CD4-positive, alpha-beta T cell (primary cell): ENCODE measurements around the gene KDSR. TPM values are rescaled to one million over a fixed set of nuclear protein-coding genes. Genes with fewer than 3 reads are reported as not detected.

Source experiments
- ATAC-seq: fragments of 200-7000 bp; cut with Tn5 transposase; one replicate; pipeline ENCODE4 v1.10.0; 2022; ENCODE audit warnings: mild to moderate bottlenecking; ENCODE audit not compliant: poor library complexity
- CTCF ChIA-PET: fragments of 350-600 bp; sonication (Branson Sonifier 250); formaldehyde crosslinking; loops from one replicate; lab custom pipeline; 2021; ENCODE audit warnings: antibody characterized with exemption, inconsistent platforms; lab: Charles Lee
- POLR2A ChIA-PET: fragments of 350-600 bp; sonication (Branson Sonifier 250); formaldehyde crosslinking; loops from one replicate; lab custom pipeline; 2021; ENCODE audit warnings: antibody characterized with exemption, inconsistent platforms; lab: Charles Lee
- DNase-seq, 14 experiments: peaks; one replicate each; pipeline ENCODE4 v3.0.0-alpha.2; 2013 to 2020; ENCODE audit warnings: mixed read lengths in 2 of 14
- H3K27ac ChIP-seq, 2 donors: one replicate each; pipeline versions ENCODE4 v1.5.1 to v1.7.0; 2013; ENCODE audit warnings: low read length in 2 of 2, low read depth in 1 of 2, mild to moderate bottlenecking in 1 of 2
- H3K27me3 ChIP-seq, 2 experiments: 1 replicate in 1 of 2; 2 replicates in 1 of 2; pipeline versions ENCODE4 v1.6.1 to v1.7.0; 2013; ENCODE audit warnings: low read length in 2 of 2, control low read depth in 1 of 2, mild to moderate bottlenecking in 1 of 2, moderate library complexity in 1 of 2; ENCODE audit not compliant: insufficient read depth in 2 of 2, control insufficient read depth in 1 of 2
- H3K36me3 ChIP-seq: one replicate; pipeline ENCODE4 v1.6.1; 2013; ENCODE audit warnings: low read length, control low read depth; ENCODE audit not compliant: insufficient read depth
- H3K4me1 ChIP-seq: one replicate; pipeline ENCODE4 v1.6.1; 2013; ENCODE audit warnings: low read length, control low read depth; ENCODE audit not compliant: insufficient read depth
- H3K4me3 ChIP-seq: one replicate; pipeline ENCODE4 v1.5.1; 2013; ENCODE audit warnings: mild to moderate bottlenecking, low read length, moderate library complexity
- H3K9me3 ChIP-seq, 2 experiments: 1 replicate in 1 of 2; 2 replicates in 1 of 2; pipeline versions ENCODE4 v1.6.1 to v1.7.0; 2013; ENCODE audit warnings: low read length in 2 of 2, mild to moderate bottlenecking in 2 of 2, control low read depth in 1 of 2, moderate library complexity in 1 of 2; ENCODE audit not compliant: control insufficient read depth in 1 of 2, insufficient read depth in 1 of 2
- H3K27ac Mint-ChIP-seq: one replicate; pipeline ENCODE4 v1.8.0; 2020; ENCODE audit warnings: mixed read lengths
- H3K27me3 Mint-ChIP-seq: one replicate; pipeline ENCODE4 v1.8.0; 2021; ENCODE audit warnings: mixed read lengths
- H3K36me3 Mint-ChIP-seq: one replicate; pipeline ENCODE4 v1.8.0; 2021; ENCODE audit warnings: low read depth, mixed read lengths
- H3K4me1 Mint-ChIP-seq: one replicate; pipeline ENCODE4 v1.8.0; 2021; ENCODE audit warnings: low read depth, mixed read lengths
- H3K4me3 Mint-ChIP-seq: one replicate; pipeline ENCODE4 v1.8.0; 2020; ENCODE audit warnings: mild to moderate bottlenecking, mixed read lengths
- H3K9me3 Mint-ChIP-seq: one replicate; pipeline ENCODE4 v1.8.0; 2020; ENCODE audit warnings: mixed read lengths
- CTCF ChIP-seq: fragments of 200-600 bp; IDR thresholded peaks from one replicate; pipeline ENCODE4 v1.8.0; 2022; ENCODE audit warnings: antibody characterized with exemption, mild to moderate bottlenecking
- intact Hi-C, 2 experiments: fragments of 100-400 bp; cut with DNase I in 1 of 2; cut with micrococcal nuclease in 1 of 2; formaldehyde crosslinking; loops; one replicate each; pipeline versions ENCODE4 v1.15.1 to v1.9.0; 2023 to 2025; cut with DNase I, micrococcal nuclease
- total RNA-seq, 174 experiments: library from RNA in 2 of 174; stranded (reverse) in 2 of 174; gene quantifications; one replicate each; pipeline ENCODE4 v1.2.3 and lab custom pipeline; 2021 to 2026

The KDSR gene
- total RNA-seq, 2 experiments from 2014 or later, result 21.1 to 23.5 TPM

GRCh38 chr18:63307551-63308200 is 59.3 kb downstream of the KDSR start:
- POLR2A ChIA-PET, result interaction anchor here (1.3 to 6.0 kb wide), 4 partner anchors 9 to 150 kb away, joined by 3 to 30 read pairs (median 10); partner anchors contain the start of gene BCL2
- CTCF ChIA-PET, result interaction anchor here (1.1 to 3.6 kb wide), 2 partner anchors 11 to 121 kb away, joined by 4 to 25 read pairs; partner anchors contain the start of gene BCL2
- H3K4me3 ChIP-seq, result no peak overlapping the region
- no peaks in the 10 kb centered on the region for H3K9me3 ChIP-seq
- H3K4me1 Mint-ChIP-seq, result peaks cover 88% of the 10 kb centered on the region
- ATAC-seq (no peak), DNase-seq (no peak)
- H3K4me3 Mint-ChIP-seq, result no peak overlapping the region
- H3K27me3 ChIP-seq, result no peaks in the 10 kb centered on the region
- no peaks in the 10 kb centered on the region for H3K9me3 Mint-ChIP-seq
- peak overlapping the region; percentile 38 for H3K27ac Mint-ChIP-seq
- peaks cover 4% of the 10 kb centered on the region for H3K36me3 Mint-ChIP-seq
- intact Hi-C loops, result no loop called here
- no peaks in the 10 kb centered on the region for H3K27me3 Mint-ChIP-seq
- H3K4me1 ChIP-seq, result peaks cover 41% of the 10 kb centered on the region
- TF ChIP-seq CTCF, result no peak
- H3K27ac ChIP-seq, result no peak overlapping the region
- H3K36me3 ChIP-seq, result peaks cover 9% of the 10 kb centered on the region

DNA sequence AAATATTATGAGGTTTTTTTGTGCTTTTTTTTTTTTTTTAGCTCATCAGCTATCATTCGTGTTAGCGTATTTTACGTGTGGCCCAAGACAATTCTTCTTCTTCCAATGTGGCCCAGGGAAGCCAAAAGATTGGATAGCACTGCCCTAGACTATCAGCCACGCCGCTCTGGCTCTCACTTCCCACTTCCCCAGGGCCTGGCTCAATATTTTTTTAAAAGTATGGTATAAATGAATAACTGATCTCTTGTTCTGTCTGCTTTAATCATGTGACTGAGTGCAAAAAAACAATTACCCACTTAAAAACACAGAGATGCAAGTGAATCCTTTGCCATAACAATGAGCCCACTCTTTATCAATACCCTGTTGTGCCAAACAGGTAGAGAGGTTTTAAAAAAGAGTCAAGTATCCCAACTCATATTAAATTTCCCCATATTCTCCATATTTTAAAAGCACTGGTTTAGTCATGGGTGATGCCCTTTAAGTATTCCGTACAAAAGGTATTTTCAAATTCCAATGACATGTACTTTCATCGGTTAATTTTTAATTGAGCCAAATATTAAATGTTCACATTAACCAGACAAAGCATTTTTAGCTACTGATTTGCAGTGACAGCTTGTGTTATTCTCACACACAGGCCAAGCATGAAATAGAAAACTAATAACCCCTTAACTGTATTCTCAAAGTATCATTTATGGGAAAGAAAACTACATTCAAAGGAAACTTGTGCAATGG is 60.0 kb downstream of the KDSR start:
- no peak for TF ChIP-seq CTCF

DNA sequence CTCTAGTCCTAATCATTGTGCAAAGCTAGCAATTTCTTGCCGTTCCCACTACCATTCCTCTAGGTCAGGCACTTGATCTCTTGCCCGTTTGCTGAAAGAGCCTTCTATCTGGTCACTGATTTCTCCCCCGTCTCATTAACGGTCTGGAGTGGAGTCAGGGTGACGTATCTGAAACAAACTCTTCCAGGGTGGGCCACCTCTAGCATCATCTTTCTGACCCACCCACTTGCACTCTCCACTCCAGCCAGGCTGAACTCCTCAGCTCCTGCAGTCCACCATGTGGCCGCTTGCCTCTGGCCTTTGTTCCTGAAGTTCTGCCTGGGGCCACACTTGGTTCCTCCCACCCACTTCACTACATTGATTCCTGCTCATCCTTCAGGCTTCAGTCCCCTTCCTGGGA is 60.8 kb downstream of the KDSR start:
- ChIA-PET POLR2A (interaction anchor here (6.0 kb wide), 1 partner anchor 12 kb away, joined by 30 read pairs; the partner anchor contains the start of gene BCL2), CTCF (interaction anchor here (1.1 to 3.6 kb wide), 2 partner anchors 12 to 120 kb away, joined by 4 to 25 read pairs; partner anchors contain the start of gene BCL2)
- Mint-ChIP-seq H3K4me1 (peaks cover 87% of the 10 kb centered on the region), H3K27me3 (no peaks in the 10 kb centered on the region), H3K9me3 (no peaks in the 10 kb centered on the region), H3K4me3 (no peak overlapping the region), H3K27ac (peak overlapping the region; percentile 38), H3K36me3 (peaks cover 9% of the 10 kb centered on the region)
- no peak for DNase-seq
- no peak overlapping the region for H3K4me3 ChIP-seq
- peaks cover 47% of the 10 kb centered on the region for H3K4me1 ChIP-seq
- ATAC-seq, result no peak
- H3K36me3 ChIP-seq, result peaks cover 11% of the 10 kb centered on the region
- H3K9me3 ChIP-seq, result no peaks in the 10 kb centered on the region
- no peak overlapping the region for H3K27ac ChIP-seq
- intact Hi-C loops, result no loop called here
- TF ChIP-seq CTCF, result no peak
- H3K27me3 ChIP-seq, result no peaks in the 10 kb centered on the region

More for the DNA sequence above, 60.0 kb downstream of the KDSR start:
- CTCF ChIA-PET, result interaction anchor here (1.1 to 3.6 kb wide), 2 partner anchors 11 to 121 kb away, joined by 4 to 25 read pairs; partner anchors contain the start of gene BCL2
- no peaks in the 10 kb centered on the region for H3K27me3 ChIP-seq
- H3K4me3 ChIP-seq, result no peak overlapping the region
- peaks cover 44% of the 10 kb centered on the region for H3K4me1 ChIP-seq
- Mint-ChIP-seq H3K4me1 (peaks cover 88% of the 10 kb centered on the region), H3K36me3 (peaks cover 4% of the 10 kb centered on the region), H3K27me3 (no peaks in the 10 kb centered on the region), H3K4me3 (no peak overlapping the region), H3K9me3 (no peaks in the 10 kb centered on the region), H3K27ac (peak overlapping the region; percentile 38)
- H3K36me3 ChIP-seq, result peaks cover 8% of the 10 kb centered on the region
- no peaks in the 10 kb centered on the region for H3K9me3 ChIP-seq
- intact Hi-C loops, result no loop called here
- ATAC-seq (no peak), DNase-seq (no peak)
- POLR2A ChIA-PET, result interaction anchor here (1.3 to 6.0 kb wide), 4 partner anchors 8 to 150 kb away, joined by 3 to 30 read pairs (median 10); partner anchors contain the start of gene BCL2
- H3K27ac ChIP-seq, result no peak overlapping the region
